H9 (cell line): ENCODE measurements around the gene ACBD6. TPM values are rescaled to one million over a fixed set of nuclear protein-coding genes. Genes with fewer than 3 reads are reported as not detected.

Source experiments
- DNase-seq: peaks from one replicate; pipeline ENCODE4 v3.0.0-alpha.2; 2017
- H2AFZ ChIP-seq: one replicate; pipeline ENCODE4 v1.6.1; 2013; ENCODE audit warnings: mild to moderate bottlenecking, low read length, control low read depth, moderate library complexity
- H2AK5ac ChIP-seq: 2 replicates; pipeline ENCODE4 v1.6.1; 2013; ENCODE audit warnings: low read length, control low read depth, mixed read lengths; ENCODE audit not compliant: insufficient read length
- H2BK120ac ChIP-seq: one replicate; pipeline ENCODE4 v1.6.1; 2013; ENCODE audit warnings: low read depth, mild to moderate bottlenecking, low read length, control low read depth, inconsistent platforms; ENCODE audit not compliant: poor library complexity, severe bottlenecking
- H2BK12ac ChIP-seq: 2 replicates; pipeline ENCODE4 v1.6.1; 2013; ENCODE audit warnings: low read length, control low read depth, mixed read lengths, low read depth; ENCODE audit not compliant: insufficient read length
- H2BK15ac ChIP-seq: 2 replicates; pipeline ENCODE4 v1.6.1; 2013; ENCODE audit warnings: low read depth, low read length, control low read depth
- H2BK20ac ChIP-seq: one replicate; pipeline ENCODE4 v1.6.1; 2013; ENCODE audit warnings: low read depth, mild to moderate bottlenecking, low read length, control low read depth, inconsistent platforms; ENCODE audit not compliant: poor library complexity, severe bottlenecking
- H2BK5ac ChIP-seq: 2 replicates; pipeline ENCODE4 v1.6.1; 2013; ENCODE audit warnings: low read length, control low read depth, mixed read lengths; ENCODE audit not compliant: insufficient read length
- H3K14ac ChIP-seq: 2 replicates; pipeline ENCODE4 v1.6.1; 2013; ENCODE audit warnings: low read length, control low read depth; ENCODE audit not compliant: insufficient read depth
- H3K18ac ChIP-seq: 2 replicates; pipeline ENCODE4 v1.6.1; 2013; ENCODE audit warnings: low read depth, mild to moderate bottlenecking, mixed read lengths, low read length, control low read depth; ENCODE audit not compliant: insufficient read length
- H3K23ac ChIP-seq: 2 replicates; pipeline ENCODE4 v1.6.1; 2013; ENCODE audit warnings: low read length, control low read depth, mixed read lengths, low read depth; ENCODE audit not compliant: insufficient read length
- H3K23me2 ChIP-seq: 2 replicates; pipeline ENCODE4 v1.6.1; 2013; ENCODE audit warnings: low read depth, mild to moderate bottlenecking, mixed read lengths, low read length, control low read depth; ENCODE audit not compliant: insufficient read length, poor library complexity, severe bottlenecking
- H3K27ac ChIP-seq: 2 replicates; pipeline ENCODE4 v1.5.1; 2013; ENCODE audit warnings: low read length, control low read depth, mixed read lengths, low read depth; ENCODE audit not compliant: insufficient read length
- H3K27me3 ChIP-seq: 2 replicates; pipeline ENCODE4 v1.6.1; 2013; ENCODE audit warnings: low read length, control low read depth, inconsistent platforms; ENCODE audit not compliant: insufficient read depth
- H3K4ac ChIP-seq: 2 replicates; pipeline ENCODE4 v1.6.1; 2013; ENCODE audit warnings: low read depth, mild to moderate bottlenecking, control low read depth, inconsistent platforms, low read length, moderate library complexity
- H3K4me1 ChIP-seq: 2 replicates; pipeline ENCODE4 v1.6.1; 2013; ENCODE audit warnings: low read length, control low read depth, inconsistent platforms; ENCODE audit not compliant: insufficient read depth
- H3K4me2 ChIP-seq: 2 replicates; pipeline ENCODE4 v1.6.1; 2013; ENCODE audit warnings: low read length, control low read depth, mixed read lengths; ENCODE audit not compliant: insufficient read length, insufficient read depth
- H3K56ac ChIP-seq: 2 replicates; pipeline ENCODE4 v1.6.1; 2013; ENCODE audit warnings: low read depth, mild to moderate bottlenecking, mixed read lengths, low read length, control low read depth; ENCODE audit not compliant: insufficient read length
- H3K79me1 ChIP-seq: 2 replicates; pipeline ENCODE4 v1.6.1; 2013; ENCODE audit warnings: low read depth, mild to moderate bottlenecking, moderate library complexity, low read length, control low read depth, inconsistent platforms; ENCODE audit not compliant: insufficient read depth, poor library complexity, severe bottlenecking
- H3K79me2 ChIP-seq: 2 replicates; pipeline ENCODE4 v1.6.1; 2013; ENCODE audit warnings: low read length, control low read depth, inconsistent platforms; ENCODE audit not compliant: insufficient read depth
- H3K9ac ChIP-seq: 2 replicates; pipeline ENCODE4 v1.6.1; 2013; ENCODE audit warnings: low read length, control low read depth, mixed read lengths; ENCODE audit not compliant: insufficient read length; ENCODE audit errors: extremely low read depth
- H3K9me3 ChIP-seq: one replicate; pipeline ENCODE4 v1.6.1; 2013; ENCODE audit warnings: low read depth, low read length, inconsistent platforms; ENCODE audit not compliant: control insufficient read depth
- H3T11ph ChIP-seq: one replicate; pipeline ENCODE4 v1.6.1; 2013; ENCODE audit warnings: mild to moderate bottlenecking, low read length, control low read depth, inconsistent platforms
- H4K20me1 ChIP-seq: one replicate; pipeline ENCODE4 v1.6.1; 2013; ENCODE audit not compliant: control insufficient read depth, insufficient read length, insufficient read depth
- H4K5ac ChIP-seq: 2 replicates; pipeline ENCODE4 v1.6.1; 2013; ENCODE audit warnings: low read depth, mild to moderate bottlenecking, mixed read lengths, low read length, control low read depth; ENCODE audit not compliant: insufficient read length
- H4K8ac ChIP-seq: replicated peaks from 2 replicates; pipeline ENCODE4 v1.6.1; 2013; ENCODE audit warnings: low read length, control low read depth, mixed read lengths, low read depth; ENCODE audit not compliant: insufficient read length
- H4K91ac ChIP-seq: 2 replicates; pipeline ENCODE4 v1.6.1; 2013; ENCODE audit warnings: low read depth, mild to moderate bottlenecking, moderate library complexity, mixed read lengths, low read length, control low read depth; ENCODE audit not compliant: insufficient read length
- H3K27ac Mint-ChIP-seq, 3 experiments: 2 replicates in 2 of 3; 3 replicates in 1 of 3; pipeline ENCODE4 v1.8.0; 2020 to 2021; ENCODE audit warnings: mixed read lengths in 3 of 3, mild to moderate bottlenecking in 1 of 3, moderate library complexity in 1 of 3
- H3K27me3 Mint-ChIP-seq: 2 replicates; pipeline ENCODE4 v1.8.0; 2021; ENCODE audit warnings: low read depth, mild to moderate bottlenecking, moderate library complexity, mixed read lengths
- H3K36me3 Mint-ChIP-seq, 3 experiments: 2 replicates in 2 of 3; 3 replicates in 1 of 3; pipeline ENCODE4 v1.8.0; 2020 to 2021; ENCODE audit warnings: low read depth in 3 of 3, mixed read lengths in 3 of 3; ENCODE audit not compliant: insufficient read depth in 1 of 3
- H3K4me1 Mint-ChIP-seq, 2 experiments: 2 replicates each; pipeline ENCODE4 v1.8.0; 2020; ENCODE audit warnings: mixed read lengths in 2 of 2
- H3K4me3 Mint-ChIP-seq, 2 experiments: 2 replicates in 1 of 2; 3 replicates in 1 of 2; pipeline ENCODE4 v1.8.0; 2020 to 2021; ENCODE audit warnings: mild to moderate bottlenecking in 2 of 2, mixed read lengths in 2 of 2, moderate library complexity in 1 of 2
- H3K9me3 Mint-ChIP-seq, 2 experiments: 2 replicates in 1 of 2; 3 replicates in 1 of 2; pipeline ENCODE4 v1.8.0; 2020; ENCODE audit warnings: mild to moderate bottlenecking in 2 of 2, mixed read lengths in 2 of 2, moderate library complexity in 1 of 2
- WGBS: extraction: QIAGEN DNeasy Blood & Tissue Kit; methylation state at CpG from one replicate; pipeline ENCODE4 v1.1.7; 2013; ENCODE audit warnings: missing lambda C conversion rate, low lambda C conversion rate, mixed read lengths; ENCODE audit not compliant: insufficient read length; ENCODE audit errors: extremely low coverage; 5-methylcytosine and 5-hydroxymethylcytosine counted together
- total RNA-seq: library from RNA; stranded (reverse); gene quantifications from 2 replicates; pipeline ENCODE4 v1.2.1, GENCODE V29; 2021
- TF ChIP-seq, protein P1 (sequence below): fragments of 200-600 bp; sonication (generic); conservative IDR thresholded peaks from 3 replicates; pipeline ENCODE4 v1.8.0; 2021; ENCODE audit warnings: antibody characterized with exemption, mild to moderate bottlenecking

The ACBD6 gene
- total RNA-seq, 1 experiment from 2014 or later, result 51.4 TPM

DNA sequence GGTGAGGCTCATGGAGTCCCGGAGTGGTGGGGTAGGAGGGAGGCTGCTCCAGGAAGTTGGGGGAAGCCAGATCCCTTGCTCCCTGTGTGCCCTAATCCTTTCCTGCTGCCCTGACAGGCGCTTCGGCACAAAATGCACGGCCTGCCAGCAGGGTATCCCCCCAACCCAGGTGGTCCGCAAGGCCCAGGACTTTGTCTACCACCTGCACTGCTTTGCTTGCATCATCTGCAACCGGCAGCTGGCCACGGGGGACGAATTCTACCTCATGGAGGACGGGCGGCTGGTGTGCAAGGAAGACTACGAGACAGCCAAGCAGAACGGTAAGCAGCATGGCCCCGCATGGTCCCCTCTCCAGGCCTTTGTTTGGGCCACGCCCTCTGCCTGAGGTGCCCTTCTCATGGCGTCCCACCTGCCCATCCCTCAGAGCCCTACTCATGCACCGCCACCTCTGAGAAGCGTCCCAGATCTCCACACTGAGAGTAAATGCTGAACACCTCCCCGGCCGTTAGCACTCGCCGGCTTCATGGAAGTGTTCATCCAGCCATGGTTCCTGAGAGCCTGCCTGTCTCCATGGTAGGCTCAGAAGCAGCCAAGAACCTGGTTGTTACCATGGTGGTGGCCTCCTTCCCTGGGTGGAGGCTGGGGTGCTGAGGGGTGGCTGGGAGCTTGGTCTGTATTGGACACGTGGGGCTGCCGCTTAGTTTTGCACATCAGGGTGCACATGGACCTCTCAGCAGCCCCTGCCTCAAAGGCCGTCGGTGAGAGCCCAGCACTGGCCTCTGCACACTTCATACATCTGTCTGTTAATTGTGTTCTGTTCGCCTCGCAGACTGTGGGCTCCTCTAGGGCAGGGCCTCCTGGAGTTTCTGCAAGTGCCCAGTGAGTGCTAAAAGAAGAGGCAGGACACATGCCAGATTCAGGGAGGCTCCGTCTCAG is 235.8 kb downstream of the ACBD6 start:
- H3K18ac ChIP-seq, result no peak overlapping the region
- no CpG with 5 or more reads among the region's 28 CpGs for WGBS
- no peak overlapping the region for H3K9ac ChIP-seq
- H4K8ac ChIP-seq, result no peak overlapping the region
- no peak overlapping the region for H2AK5ac ChIP-seq
- H3K36me3 Mint-ChIP-seq, result peaks cover 0 to 5% (median 0%) of the 10 kb centered on the region in 3 experiments; a peak in 3 of 7 replicates
- no peak overlapping the region for H3K56ac ChIP-seq
- no peak overlapping the region for H3T11ph ChIP-seq
- no peak overlapping the region for H3K14ac ChIP-seq
- no peak overlapping the region for H2BK120ac ChIP-seq
- no peak overlapping the region for H2BK20ac ChIP-seq
- no peaks in the 10 kb centered on the region for H3K79me1 ChIP-seq
- no peak overlapping the region for H4K5ac ChIP-seq
- no peaks in the 10 kb centered on the region for H4K20me1 ChIP-seq
- H3K27ac ChIP-seq, result no peak overlapping the region
- no peak overlapping the region for H2BK5ac ChIP-seq
- H3K23me2 ChIP-seq, result no peaks in the 10 kb centered on the region
- no peak overlapping the region for H3K4me3 Mint-ChIP-seq
- peaks cover 8% of the 10 kb centered on the region; the same call in 1 of the 2 replicates for H3K4me1 ChIP-seq
- H3K9me3 Mint-ChIP-seq, result no peaks in the 10 kb centered on the region
- no peaks in the 10 kb centered on the region for H3K9me3 ChIP-seq
- no peak overlapping the region for H3K4me2 ChIP-seq
- no peak overlapping the region for H2BK15ac ChIP-seq
- H3K23ac ChIP-seq, result no peak overlapping the region
- H3K4me1 Mint-ChIP-seq, result peaks cover 54 to 65% of the 10 kb centered on the region in 2 experiments
- no peak overlapping the region for H2BK12ac ChIP-seq
- TF ChIP-seq, protein P1, sequence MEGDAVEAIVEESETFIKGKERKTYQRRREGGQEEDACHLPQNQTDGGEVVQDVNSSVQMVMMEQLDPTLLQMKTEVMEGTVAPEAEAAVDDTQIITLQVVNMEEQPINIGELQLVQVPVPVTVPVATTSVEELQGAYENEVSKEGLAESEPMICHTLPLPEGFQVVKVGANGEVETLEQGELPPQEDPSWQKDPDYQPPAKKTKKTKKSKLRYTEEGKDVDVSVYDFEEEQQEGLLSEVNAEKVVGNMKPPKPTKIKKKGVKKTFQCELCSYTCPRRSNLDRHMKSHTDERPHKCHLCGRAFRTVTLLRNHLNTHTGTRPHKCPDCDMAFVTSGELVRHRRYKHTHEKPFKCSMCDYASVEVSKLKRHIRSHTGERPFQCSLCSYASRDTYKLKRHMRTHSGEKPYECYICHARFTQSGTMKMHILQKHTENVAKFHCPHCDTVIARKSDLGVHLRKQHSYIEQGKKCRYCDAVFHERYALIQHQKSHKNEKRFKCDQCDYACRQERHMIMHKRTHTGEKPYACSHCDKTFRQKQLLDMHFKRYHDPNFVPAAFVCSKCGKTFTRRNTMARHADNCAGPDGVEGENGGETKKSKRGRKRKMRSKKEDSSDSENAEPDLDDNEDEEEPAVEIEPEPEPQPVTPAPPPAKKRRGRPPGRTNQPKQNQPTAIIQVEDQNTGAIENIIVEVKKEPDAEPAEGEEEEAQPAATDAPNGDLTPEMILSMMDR, result no peak
- no peaks in the 10 kb centered on the region; the same call in 1 of the 2 replicates for H3K27me3 ChIP-seq
- DNase-seq, result peak; percentile 22
- no peak overlapping the region for H4K91ac ChIP-seq
- H3K79me2 ChIP-seq, result no peaks in the 10 kb centered on the region
- no peak overlapping the region for H2AFZ ChIP-seq
- peaks cover 10% of the 10 kb centered on the region for H3K27me3 Mint-ChIP-seq
- H3K4ac ChIP-seq, result no peak overlapping the region
- no peak overlapping the region for H3K27ac Mint-ChIP-seq
